ENCODE measurements around the gene NLRP9.

DNA sequence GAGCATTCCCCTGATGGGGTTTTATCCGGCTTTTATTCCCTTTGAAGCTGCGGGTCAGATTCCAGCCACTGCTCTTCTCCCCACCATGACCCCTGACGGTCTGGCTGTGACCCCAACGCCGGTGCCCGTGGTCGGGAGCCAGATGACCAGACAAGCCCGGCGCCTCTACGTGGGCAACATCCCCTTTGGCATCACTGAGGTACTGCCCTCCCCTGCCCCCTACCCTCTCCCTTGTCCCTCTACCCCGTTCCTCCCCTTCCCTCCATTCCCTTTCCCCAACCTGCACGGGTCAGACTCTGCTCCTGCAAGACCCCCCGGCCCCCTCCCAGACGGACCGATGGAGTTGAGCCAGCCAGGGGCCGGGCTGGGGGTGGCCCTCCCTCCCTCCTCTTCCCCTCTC lies 77.2 kb downstream of the NLRP9 start:
- TF ChIP-seq, protein P1, sequence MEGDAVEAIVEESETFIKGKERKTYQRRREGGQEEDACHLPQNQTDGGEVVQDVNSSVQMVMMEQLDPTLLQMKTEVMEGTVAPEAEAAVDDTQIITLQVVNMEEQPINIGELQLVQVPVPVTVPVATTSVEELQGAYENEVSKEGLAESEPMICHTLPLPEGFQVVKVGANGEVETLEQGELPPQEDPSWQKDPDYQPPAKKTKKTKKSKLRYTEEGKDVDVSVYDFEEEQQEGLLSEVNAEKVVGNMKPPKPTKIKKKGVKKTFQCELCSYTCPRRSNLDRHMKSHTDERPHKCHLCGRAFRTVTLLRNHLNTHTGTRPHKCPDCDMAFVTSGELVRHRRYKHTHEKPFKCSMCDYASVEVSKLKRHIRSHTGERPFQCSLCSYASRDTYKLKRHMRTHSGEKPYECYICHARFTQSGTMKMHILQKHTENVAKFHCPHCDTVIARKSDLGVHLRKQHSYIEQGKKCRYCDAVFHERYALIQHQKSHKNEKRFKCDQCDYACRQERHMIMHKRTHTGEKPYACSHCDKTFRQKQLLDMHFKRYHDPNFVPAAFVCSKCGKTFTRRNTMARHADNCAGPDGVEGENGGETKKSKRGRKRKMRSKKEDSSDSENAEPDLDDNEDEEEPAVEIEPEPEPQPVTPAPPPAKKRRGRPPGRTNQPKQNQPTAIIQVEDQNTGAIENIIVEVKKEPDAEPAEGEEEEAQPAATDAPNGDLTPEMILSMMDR (IDR thresholded peaks at IDR 0.05), result no peak
- no peak for TF ChIP-seq POLR2A (IDR thresholded peaks at IDR 0.05)

Measured in esophagus squamous epithelium (tissue), 4 donors.